Heart right ventricle (tissue), 16 donors: ENCODE results near the gene SPECC1. TPM values are rescaled to one million over a fixed set of nuclear protein-coding genes. Genes with fewer than 3 reads are reported as not detected.
"Not testable (repeated sequence)": the region's sequence is repeated elsewhere in the genome, so short reads cannot be mapped to it uniquely, and the experiment has no call there.

Source experiments
- ATAC-seq, 8 donors: fragments of 200-7000 bp; cut with Tn5 transposase; one replicate each; pipeline ENCODE4 v1.9.1; 2020; ENCODE audit warnings: mild to moderate bottlenecking in 8 of 8, moderate library complexity in 8 of 8, moderate number of reproducible peaks in 1 of 8
- DNase-seq, 2 donors: peaks; one replicate each; pipeline ENCODE4 v3.0.0-alpha.2; 2020
- H3K27ac ChIP-seq, 10 donors: fragments of 200-600 bp; sonication (generic) in 2 of 10; one replicate each; pipeline versions ENCODE4 v1.5.0 to v1.8.0; 2020 to 2022; ENCODE audit warnings: mild to moderate bottlenecking in 3 of 10
- H3K27me3 ChIP-seq, 7 donors: fragments of 200-600 bp; one replicate each; pipeline ENCODE4 v1.8.0; 2021 to 2022; ENCODE audit warnings: mild to moderate bottlenecking in 2 of 7
- H3K36me3 ChIP-seq, 9 donors: fragments of 200-600 bp; sonication (generic) in 1 of 9; one replicate each; pipeline versions ENCODE4 v1.5.0 to v1.8.0; 2020 to 2022; ENCODE audit warnings: mild to moderate bottlenecking in 2 of 9
- H3K4me1 ChIP-seq, 9 donors: fragments of 200-600 bp; sonication (generic) in 1 of 9; one replicate each; pipeline versions ENCODE4 v1.5.0 to v1.8.0; 2020 to 2022; ENCODE audit warnings: mild to moderate bottlenecking in 4 of 9
- H3K4me3 ChIP-seq, 10 donors: fragments of 200-600 bp; sonication (generic) in 2 of 10; one replicate each; pipeline versions ENCODE4 v1.5.0 to v1.8.0; 2020 to 2022; ENCODE audit warnings: mild to moderate bottlenecking in 7 of 10, moderate library complexity in 2 of 10
- H3K9me3 ChIP-seq, 11 donors: fragments of 200-600 bp in 10 of 11; sonication (generic) in 2 of 11; one replicate each; pipeline versions ENCODE4 v1.5.0 to v1.8.0; 2013 to 2022; ENCODE audit warnings: mild to moderate bottlenecking in 2 of 11, control low read depth in 1 of 11, moderate library complexity in 1 of 11
- WGBS, 2 donors: extraction: QIAGEN DNeasy Blood & Tissue Kit; methylation state at CpG; one replicate each; pipeline ENCODE4 v1.1.7; 2013; ENCODE audit warnings: inconsistent platforms in 1 of 2; 5-methylcytosine and 5-hydroxymethylcytosine counted together
- intact Hi-C, 10 donors: fragments of 100-400 bp; cut with DNase I; formaldehyde crosslinking; loops; one replicate each; pipeline versions ENCODE4 v1.11.1 to v1.14.2; 2022
- long read RNA-seq, 3 donors: library from polyadenylated mRNA; unstranded; transcript quantifications; one replicate each; pipeline ENCODE4 v2.0.0, GENCODE V29; 2020 to 2021
- polyA plus RNA-seq, 2 donors: library from polyadenylated mRNA; stranded (reverse); fragments of 200-250 nt; gene quantifications; one replicate each; pipeline ENCODE4 v1.2.3, GENCODE V29; 2013
- total RNA-seq, 10 donors: library from RNA; stranded (reverse); fragmentation: NEBNext Ultra II Directional in 3 of 10; extraction: Animal tissue kit (Norgen Biotek cat#: 25700) in 3 of 10; gene quantifications; one replicate each; pipeline versions ENCODE4 v1.2.1 to v1.2.4, GENCODE V29; 2021 to 2023
- TF ChIP-seq, protein P1 (sequence below), 9 donors: fragments of 200-600 bp; sonication (generic) in 2 of 9; IDR thresholded peaks; one replicate each; pipeline versions ENCODE4 v1.5.0 to v1.8.0; 2021 to 2022; ENCODE audit warnings: antibody characterized with exemption in 9 of 9, mild to moderate bottlenecking in 5 of 9, moderate library complexity in 1 of 9
- donor health status: Arrhythmogenic right ventricular cardiomyopathy.
- donor health status: ischemic (EF 13 %, LVEDD 7.1; RV severe dilation, severe dysfunction).
- donor health status: healthy with polysubstance abuse.
- donor health status: DM: no; HTN: yes; CAD: no.
- donor health status: DM: no; HTN: no; CAD: no.
- donor health status: ischemic (EF 25% LVEDD 6.9; RV normal size, moderate dysfunction).
- donor health status: ischemic (EF 25% LVEDD 5.7; RV mildly dilated, moderate dysfunction).
- donor health status: healthy.
- donor health status: DM: yes; HTN: yes; CAD: no.
- donor health status: Ischemic cardiomyopathy.
- donor health status: ischemic (EF 35%, LVEDD 5.7; RV mildly dilated, moderate dysfunction).
- donor health status: nonischemic (EF 11% LVEDD 7.7; RV severe dilation, severe dysfunction).
- donor health status: DM: yes; HTN: yes; CAD: no.
- donor health status: PGD.
- donor health status: ischemic (EF 29% LVEDD 5.4; RV normal size, mild dysfunction).
- donor health status: nonischemic (EF 23%, LVEDD 6.1; RV moderate dilation, normal function).

SPECC1 gene, protein sequence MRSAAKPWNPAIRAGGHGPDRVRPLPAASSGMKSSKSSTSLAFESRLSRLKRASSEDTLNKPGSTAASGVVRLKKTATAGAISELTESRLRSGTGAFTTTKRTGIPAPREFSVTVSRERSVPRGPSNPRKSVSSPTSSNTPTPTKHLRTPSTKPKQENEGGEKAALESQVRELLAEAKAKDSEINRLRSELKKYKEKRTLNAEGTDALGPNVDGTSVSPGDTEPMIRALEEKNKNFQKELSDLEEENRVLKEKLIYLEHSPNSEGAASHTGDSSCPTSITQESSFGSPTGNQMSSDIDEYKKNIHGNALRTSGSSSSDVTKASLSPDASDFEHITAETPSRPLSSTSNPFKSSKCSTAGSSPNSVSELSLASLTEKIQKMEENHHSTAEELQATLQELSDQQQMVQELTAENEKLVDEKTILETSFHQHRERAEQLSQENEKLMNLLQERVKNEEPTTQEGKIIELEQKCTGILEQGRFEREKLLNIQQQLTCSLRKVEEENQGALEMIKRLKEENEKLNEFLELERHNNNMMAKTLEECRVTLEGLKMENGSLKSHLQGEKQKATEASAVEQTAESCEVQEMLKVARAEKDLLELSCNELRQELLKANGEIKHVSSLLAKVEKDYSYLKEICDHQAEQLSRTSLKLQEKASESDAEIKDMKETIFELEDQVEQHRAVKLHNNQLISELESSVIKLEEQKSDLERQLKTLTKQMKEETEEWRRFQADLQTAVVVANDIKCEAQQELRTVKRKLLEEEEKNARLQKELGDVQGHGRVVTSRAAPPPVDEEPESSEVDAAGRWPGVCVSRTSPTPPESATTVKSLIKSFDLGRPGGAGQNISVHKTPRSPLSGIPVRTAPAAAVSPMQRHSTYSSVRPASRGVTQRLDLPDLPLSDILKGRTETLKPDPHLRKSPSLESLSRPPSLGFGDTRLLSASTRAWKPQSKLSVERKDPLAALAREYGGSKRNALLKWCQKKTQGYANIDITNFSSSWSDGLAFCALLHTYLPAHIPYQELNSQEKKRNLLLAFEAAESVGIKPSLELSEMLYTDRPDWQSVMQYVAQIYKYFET
- total RNA-seq (10 to 100 TPM in 5 of 10 donors, 1 to 10 TPM in 5; 6.8 to 15.2 (median 9.7) TPM), polyA plus RNA-seq (1 to 10 TPM; 2.9 to 6.6 TPM)
- long read RNA-seq, donor 1, partial matches to known transcripts, result 1 of 2 reads
- long read RNA-seq, donor 1, other reads (novel, unspliced or antisense), result 0 of 2 reads
- long read RNA-seq, donor 2, partial matches to known transcripts, result 0 of 2 reads
- long read RNA-seq, donor 2, other reads (novel, unspliced or antisense), result 1 of 2 reads
- long read RNA-seq, donor 3, partial matches to known transcripts, result 6 of 13 reads
- long read RNA-seq, donor 3, other reads (novel, unspliced or antisense), result 5 of 13 reads

DNA sequence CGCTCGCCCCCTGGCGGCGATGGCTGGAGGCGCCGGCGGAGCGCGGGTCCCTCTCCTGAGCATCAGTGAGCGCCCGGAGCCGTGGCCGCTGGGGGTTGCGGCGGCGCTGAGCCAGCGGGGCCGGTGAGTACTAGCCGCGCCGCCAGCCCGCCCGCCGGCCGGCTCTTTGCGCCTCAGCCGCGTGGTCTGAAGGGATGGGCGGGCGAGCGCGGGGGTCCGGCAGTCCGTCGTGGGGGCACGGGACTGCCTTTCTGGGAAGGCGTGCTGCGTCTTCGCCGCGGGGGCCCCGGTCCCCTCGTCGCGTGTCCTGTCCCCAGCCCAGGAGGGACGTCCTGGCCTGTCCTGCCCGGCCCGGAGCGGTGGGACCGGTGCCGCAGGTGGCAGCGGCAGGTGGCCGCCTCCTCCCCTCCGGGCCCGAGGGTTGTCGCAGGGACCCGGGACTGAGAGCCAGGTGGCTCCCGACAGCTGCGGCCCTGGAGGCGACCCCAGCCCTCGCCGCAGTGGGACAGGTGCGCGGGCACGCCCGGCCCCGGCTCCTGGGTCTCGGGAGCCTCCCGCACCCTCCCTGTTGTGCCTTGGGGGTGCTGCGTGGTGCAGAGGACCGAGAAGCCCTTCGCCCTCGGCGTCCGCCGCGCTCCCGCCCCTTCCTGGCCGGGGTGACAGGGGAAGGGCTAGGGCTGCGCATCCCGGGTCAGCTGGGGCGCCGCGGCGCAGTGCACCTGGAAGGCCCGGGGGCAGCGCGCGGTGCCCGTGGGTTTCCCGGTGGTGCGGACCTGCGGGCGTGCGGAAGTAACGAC lies at the start of gene SPECC1:
TSS of gene SPECC1 (plus strand) at position 58 of the 797 bp plus-strand sequence. CDS start 87,293 bp downstream, outside the sequence.
- peak within 1 kb of the TSS; percentile 75 to 89 (median 79) for H3K4me3 ChIP-seq
- ATAC-seq (peak; percentile 45 to 99 (median 96)), DNase-seq (peak; percentile 74 to 87)
- TF ChIP-seq, protein P1, sequence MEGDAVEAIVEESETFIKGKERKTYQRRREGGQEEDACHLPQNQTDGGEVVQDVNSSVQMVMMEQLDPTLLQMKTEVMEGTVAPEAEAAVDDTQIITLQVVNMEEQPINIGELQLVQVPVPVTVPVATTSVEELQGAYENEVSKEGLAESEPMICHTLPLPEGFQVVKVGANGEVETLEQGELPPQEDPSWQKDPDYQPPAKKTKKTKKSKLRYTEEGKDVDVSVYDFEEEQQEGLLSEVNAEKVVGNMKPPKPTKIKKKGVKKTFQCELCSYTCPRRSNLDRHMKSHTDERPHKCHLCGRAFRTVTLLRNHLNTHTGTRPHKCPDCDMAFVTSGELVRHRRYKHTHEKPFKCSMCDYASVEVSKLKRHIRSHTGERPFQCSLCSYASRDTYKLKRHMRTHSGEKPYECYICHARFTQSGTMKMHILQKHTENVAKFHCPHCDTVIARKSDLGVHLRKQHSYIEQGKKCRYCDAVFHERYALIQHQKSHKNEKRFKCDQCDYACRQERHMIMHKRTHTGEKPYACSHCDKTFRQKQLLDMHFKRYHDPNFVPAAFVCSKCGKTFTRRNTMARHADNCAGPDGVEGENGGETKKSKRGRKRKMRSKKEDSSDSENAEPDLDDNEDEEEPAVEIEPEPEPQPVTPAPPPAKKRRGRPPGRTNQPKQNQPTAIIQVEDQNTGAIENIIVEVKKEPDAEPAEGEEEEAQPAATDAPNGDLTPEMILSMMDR (IDR thresholded peaks at IDR 0.05), result peak; percentile 38 to 100 (median 98)
- no peaks in the 10 kb centered on the region for H3K9me3 ChIP-seq
- 0 to 1% methylated on average over 80 to 96 of the region's 96 CpGs for WGBS, 2 donors
- H3K36me3 ChIP-seq, result no peaks in the 10 kb centered on the region
- intact Hi-C loops, result loop anchor here in 9 of 10 donors (5.0 to 10.0 kb wide), 12 partner anchors 43 to 305 kb away; no protein-coding TSS in a partner anchor
- peaks cover 0 to 59% (median 5%) of the 10 kb centered on the region in 7 donors for H3K27me3 ChIP-seq
- peak within 1 kb of the TSS; percentile 77 to 91 (median 86) for H3K27ac ChIP-seq
- H3K4me1 ChIP-seq, result peaks cover 0 to 26% (median 12%) of the 10 kb centered on the region in 9 donors

DNA sequence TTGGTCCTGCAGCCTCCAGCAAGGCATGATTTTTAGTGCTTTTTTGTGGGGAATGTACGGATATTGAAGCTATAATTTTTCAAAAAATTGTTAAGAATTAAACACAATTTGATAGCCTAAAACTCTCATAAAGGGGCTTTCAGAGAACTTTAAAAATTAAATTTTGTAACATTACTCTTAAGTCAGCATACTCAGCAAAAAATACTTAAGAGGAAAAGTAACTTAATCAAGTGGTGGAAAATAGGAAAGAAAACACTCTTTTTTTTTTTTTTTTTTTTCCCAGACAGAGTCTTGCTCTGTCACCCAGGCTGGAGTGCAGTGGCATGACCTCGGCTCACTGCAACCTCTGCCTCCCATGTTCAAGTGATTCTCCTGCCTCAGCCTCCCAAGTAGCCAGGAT lies 46.2 kb upstream of the SPECC1 start:
- H3K4me3 ChIP-seq, H3K27ac ChIP-seq, H3K9me3 ChIP-seq, DNase-seq, intact Hi-C loops, H3K27me3 ChIP-seq, ATAC-seq: not testable (repeated sequence)
- Histone ChIP-seq H3K36me3 (peaks cover 0 to 99% (median 22%) of the 10 kb centered on the region in 9 donors), H3K4me1 (peaks cover 0 to 17% (median 3%) of the 10 kb centered on the region in 9 donors)
- WGBS, 2 donors, result 85 to 94% methylated on average over 2 of the region's 2 CpGs

DNA sequence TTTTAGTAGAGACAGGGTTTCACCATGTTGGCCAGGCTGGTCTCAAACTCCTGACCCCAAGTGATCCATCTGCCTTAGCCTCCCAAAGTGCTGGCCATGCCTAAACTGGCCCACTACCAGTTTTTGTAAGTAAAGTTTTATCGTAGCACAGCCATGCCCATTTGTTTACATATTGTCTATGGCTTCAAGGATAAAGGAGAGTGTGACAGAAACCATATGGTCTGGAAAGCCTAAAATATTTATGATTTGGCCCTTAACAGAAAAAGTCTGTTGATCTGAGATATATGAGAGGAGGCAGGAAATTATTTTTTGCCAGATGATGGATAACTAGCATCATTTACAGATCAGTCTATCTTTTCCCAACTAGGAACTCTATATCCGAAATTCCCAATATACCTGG lies 36.0 kb upstream of the SPECC1 start:
- TF ChIP-seq, protein P1 (IDR thresholded peaks at IDR 0.05), result no peak
- DNase-seq (no peak), ATAC-seq (no peak)
- H3K4me3 ChIP-seq, result no peak overlapping the region
- intact Hi-C loops, result no loop called here
- peaks cover 0 to 39% (median 4%) of the 10 kb centered on the region in 9 donors for H3K36me3 ChIP-seq
- 85% methylated on average over 2 of the region's 2 CpGs for WGBS, 2 donors
- H3K4me1 ChIP-seq, result peaks cover 0 to 60% (median 25%) of the 10 kb centered on the region in 9 donors
- no peaks in the 10 kb centered on the region for H3K27me3 ChIP-seq
- H3K9me3 ChIP-seq, result peaks cover 0 to 3% (median 0%) of the 10 kb centered on the region in 11 donors
- H3K27ac ChIP-seq, result no peak overlapping the region

DNA sequence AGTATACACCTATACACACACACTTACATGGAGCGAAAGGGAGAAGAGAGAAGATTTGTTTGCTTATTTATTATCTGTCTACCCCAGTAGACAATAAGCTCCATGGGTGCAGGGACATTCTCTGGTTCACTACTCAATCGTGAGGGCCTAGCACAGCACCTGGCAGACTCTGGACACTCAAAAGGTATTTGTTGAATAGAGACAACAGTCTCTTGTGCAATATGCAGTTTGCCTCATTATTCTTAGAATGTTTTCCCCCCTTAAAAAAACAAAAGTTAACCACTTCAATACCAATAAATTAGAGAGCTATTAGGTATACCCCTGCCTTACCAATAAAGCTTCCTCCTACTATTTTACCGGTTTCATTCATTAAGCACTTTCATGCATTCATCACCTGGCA lies 33.6 kb upstream of the SPECC1 start:
- Histone ChIP-seq H3K4me1 (peaks cover 0 to 73% (median 29%) of the 10 kb centered on the region in 9 donors), H3K4me3 (peak overlapping the region in 1 of 10 donors; percentile 74), H3K9me3 (no peaks in the 10 kb centered on the region), H3K36me3 (peaks cover 0 to 22% (median 0%) of the 10 kb centered on the region in 9 donors), H3K27ac (peak overlapping the region in 1 of 10 donors; percentile 95), H3K27me3 (no peaks in the 10 kb centered on the region)
- no peak for DNase-seq
- TF ChIP-seq, protein P1 (IDR thresholded peaks at IDR 0.05), result no peak
- intact Hi-C loops, result no loop called here
- ATAC-seq, result no peak
- WGBS, 2 donors, result 77 to 81% methylated on average over 3 of the region's 3 CpGs
